HG02610 (cell line): ENCODE data around the gene AGPAT4.
"Not testable (repeated sequence)": the region's sequence is repeated elsewhere in the genome, so short reads cannot be mapped to it uniquely, and the experiment has no call there.

Experiments used
- ATAC-seq: cut with Tn5 transposase; IDR thresholded peaks from one replicate; pipeline ENCODE4 v1.9.1; 2021; ENCODE audit warnings: mild to moderate bottlenecking, moderate library complexity; ENCODE audit not compliant: unreplicated experiment

The AGPAT4 gene

DNA sequence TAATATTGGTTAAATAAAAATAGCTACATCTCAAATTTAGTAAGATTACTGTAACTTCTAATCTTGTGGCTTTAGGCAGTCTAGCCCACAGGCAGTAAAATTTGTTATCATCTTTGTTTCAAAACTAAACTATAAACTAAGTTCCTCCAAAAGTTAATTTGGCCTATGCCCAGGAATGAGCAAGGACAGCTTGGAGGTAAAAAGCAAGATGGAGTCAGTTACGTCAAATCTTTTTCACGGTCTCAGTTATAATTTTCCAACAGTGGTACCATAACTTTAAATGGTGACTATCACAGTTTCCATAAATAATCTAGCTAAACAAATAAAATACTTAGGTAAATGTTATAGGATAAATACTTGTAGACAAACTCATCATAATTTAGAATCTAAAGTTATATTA is 63.0 kb downstream of the AGPAT4 start:
- no peak for ATAC-seq

- ATAC-seq, result no peak
Observed at GRCh38 chr6:161207200-161207599, 66.7 kb downstream of the AGPAT4 start.

DNA sequence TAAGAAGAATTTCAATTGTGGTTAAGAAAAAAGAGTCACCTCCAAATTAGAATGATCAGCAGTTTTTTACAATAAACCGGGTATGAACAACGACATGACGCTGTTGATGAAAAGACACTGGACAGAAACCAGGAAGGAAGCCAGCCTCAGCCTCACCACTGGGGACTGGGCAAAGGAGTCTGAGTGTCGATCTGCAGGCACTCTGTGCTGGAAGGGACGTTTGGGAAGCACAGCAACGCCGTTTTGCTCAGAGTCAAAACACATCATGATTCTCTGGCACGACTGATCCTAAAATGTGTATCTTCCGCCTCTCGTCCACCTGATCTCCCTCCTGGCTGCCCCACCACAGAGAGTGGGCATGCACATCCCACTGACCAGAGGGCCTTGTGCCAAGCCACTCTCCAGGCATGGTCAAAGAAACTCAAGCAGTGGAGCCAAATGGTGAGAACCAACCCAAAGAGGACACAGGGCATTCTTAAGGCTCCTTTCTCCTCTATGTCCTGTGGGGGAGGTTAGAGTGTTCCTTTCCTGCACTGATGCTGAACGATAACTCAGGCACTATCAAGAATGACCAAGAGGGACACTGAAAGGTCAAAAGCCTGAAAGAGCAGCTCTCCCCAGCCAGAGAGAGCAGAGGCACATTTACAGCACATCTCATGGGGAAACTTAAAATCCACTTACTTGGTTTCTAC is 68.8 kb downstream of the AGPAT4 start:
- no peak for ATAC-seq

DNA sequence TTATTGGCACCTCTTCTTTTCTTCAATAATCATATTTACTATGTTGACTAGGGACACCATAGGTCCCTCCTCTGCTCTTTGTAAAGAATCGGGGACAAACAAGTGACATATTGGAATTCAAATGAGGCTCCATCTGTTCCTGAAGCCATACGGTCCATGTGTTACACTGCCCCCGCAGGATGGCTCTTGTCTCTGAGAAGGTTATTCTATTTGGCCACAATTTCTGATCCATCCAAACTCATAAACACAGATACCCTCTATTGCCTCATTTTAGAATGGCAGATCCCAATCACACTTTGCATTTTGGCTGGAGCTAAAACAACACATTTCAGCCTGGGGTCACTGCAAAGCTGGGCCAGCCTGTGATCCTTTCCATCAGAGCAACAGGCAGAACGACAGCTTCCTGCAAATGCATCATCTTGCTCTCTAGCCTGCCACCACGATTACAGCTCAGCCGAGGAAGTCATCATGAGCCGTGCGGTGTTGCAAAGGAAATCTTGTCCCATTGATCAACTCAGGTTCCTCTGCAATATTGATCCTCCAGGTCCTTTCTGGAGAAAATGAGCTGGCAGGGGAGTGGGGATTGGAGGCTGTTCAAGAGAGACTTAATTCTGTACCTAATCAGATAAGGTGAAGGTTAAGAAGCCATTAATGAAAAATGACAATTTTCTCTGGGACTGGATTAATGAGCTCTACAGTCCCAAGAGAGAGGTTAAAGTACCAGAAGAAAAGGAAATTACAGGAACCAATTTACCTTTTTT is 73.1 kb downstream of the AGPAT4 start:
- no peak for ATAC-seq

GRCh38 chr6:161199850-161200249 is 74.0 kb downstream of the AGPAT4 start:
- no peak for ATAC-seq

DNA sequence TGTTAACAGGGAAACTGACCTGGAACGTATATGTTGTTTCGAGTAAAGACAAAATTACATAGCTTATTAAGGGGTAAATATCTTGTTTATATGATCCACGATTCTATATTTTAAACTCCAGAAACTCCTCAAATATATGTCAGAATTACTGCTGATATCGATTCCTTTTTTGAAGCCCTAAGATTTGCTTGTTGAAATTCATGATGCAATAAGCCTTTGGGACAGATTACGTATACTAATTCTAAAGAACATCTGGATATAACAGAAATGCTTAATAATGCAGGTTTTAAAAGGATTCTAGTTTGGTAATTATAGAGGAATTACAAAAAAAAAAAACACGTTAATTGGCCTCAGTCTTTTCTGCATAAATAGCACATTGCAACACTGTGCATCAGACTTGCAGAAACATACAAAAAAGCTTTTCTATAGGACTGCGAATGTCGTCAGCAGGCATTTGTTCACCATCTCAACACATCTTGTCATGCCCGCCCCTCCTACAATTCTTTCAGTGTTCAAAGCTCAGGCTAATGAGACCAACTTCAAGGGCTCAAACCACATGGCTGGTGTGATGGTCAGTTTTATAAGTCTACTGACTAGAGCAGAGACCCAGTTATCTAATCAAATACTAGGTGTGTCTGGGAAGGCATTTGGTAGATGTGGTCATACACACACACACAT is 74.9 kb downstream of the AGPAT4 start:
- no peak for ATAC-seq

DNA sequence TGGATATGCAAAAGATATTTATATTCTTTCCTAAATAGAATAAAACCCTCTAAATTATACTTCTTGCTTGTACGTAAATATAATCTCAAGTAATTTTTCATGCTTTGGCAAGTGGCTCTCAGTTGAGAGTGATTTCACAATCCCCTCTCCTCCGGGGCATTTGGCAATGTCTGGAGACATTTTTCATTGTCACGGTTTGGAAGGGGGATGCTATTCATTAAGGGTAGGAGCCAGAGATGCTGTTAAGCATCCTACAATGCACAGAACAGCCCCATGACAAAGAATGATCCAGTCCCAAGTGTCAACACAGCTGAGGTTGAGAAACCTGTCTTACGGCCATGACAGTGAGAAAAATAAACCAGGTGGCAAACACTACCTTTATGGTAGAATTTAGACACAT is 75.7 kb downstream of the AGPAT4 start:
- no peak for ATAC-seq

GRCh38 chr6:161195386-161195785 is 78.5 kb downstream of the AGPAT4 start:
- no peak for ATAC-seq

- ATAC-seq, result no peak
Observed at GRCh38 chr6:161194374-161194773, 79.5 kb downstream of the AGPAT4 start.

- ATAC-seq, result no peak
Observed at GRCh38 chr6:161192636-161193411, 81.0 kb downstream of the AGPAT4 start.

GRCh38 chr6:161191671-161192070 is 82.2 kb downstream of the AGPAT4 start:
- ATAC-seq, result no peak

DNA sequence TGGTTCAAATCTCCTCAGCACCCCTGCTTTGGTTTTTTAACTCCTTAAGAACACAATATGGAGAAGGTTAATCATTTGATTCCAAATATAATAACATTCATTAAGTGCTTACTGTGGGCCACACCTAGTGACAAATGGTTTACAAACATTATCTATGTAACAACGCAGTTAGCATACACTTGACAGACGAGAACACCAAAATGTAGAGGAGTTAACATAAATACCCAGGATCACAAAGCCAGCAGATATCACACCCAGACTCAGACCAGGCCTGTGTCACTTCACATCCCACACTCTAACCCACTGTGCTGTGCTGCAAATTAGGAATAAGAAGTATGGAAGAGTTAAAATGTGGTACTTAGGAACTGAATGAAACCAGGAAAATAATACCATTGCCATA is 82.9 kb downstream of the AGPAT4 start:
- ATAC-seq, result no peak

DNA sequence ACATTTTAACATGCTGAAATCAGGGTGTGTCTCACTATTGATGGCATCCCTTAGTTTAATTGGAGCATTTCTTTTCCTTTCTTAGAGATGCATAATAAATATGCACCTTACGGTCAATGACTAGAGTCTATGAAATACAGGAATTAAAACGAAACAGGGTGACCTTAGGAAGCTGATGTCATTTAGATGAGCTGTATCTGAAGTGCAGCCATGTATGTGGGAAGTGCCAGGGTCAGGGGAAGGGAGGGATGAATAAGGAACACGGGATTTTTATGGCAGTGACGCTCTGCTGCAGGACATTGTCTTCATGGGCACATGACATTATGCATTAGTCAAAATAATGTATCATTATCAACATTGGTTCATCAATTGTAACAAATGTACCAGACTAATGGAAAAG is 84.0 kb downstream of the AGPAT4 start:
- no peak for ATAC-seq

- no peak for ATAC-seq
Observed at GRCh38 chr6:161188547-161189465, 85.1 kb downstream of the AGPAT4 start.

GRCh38 chr6:161186173-161186769 is 87.6 kb downstream of the AGPAT4 start:
- no peak for ATAC-seq

DNA sequence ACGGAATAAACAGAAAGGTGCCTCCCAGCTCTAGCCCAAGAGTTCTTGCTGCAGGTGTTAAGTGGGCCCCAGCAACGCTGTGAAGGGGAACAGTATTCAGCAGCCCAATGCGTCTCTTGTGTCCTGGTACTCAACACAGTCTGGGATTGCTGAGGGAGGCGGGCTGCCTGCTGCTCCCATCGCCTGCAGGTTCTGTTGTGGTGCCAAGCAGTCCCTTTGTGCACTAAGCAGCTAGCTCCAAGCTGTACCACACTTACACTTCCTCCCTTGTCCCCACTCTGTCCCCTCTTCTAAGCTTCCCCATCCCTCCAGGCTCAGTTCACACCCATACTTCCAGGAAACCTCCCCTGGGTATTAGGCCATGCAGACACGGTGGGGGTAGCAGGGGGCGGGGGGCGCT is 92.7 kb downstream of the AGPAT4 start:
- no peak for ATAC-seq

GRCh38 chr6:161178155-161178554 is 95.7 kb downstream of the AGPAT4 start:
- not testable (repeated sequence) for ATAC-seq

- ATAC-seq, result not testable (repeated sequence)
Observed at GRCh38 chr6:161176428-161176827, 97.4 kb downstream of the AGPAT4 start.

DNA sequence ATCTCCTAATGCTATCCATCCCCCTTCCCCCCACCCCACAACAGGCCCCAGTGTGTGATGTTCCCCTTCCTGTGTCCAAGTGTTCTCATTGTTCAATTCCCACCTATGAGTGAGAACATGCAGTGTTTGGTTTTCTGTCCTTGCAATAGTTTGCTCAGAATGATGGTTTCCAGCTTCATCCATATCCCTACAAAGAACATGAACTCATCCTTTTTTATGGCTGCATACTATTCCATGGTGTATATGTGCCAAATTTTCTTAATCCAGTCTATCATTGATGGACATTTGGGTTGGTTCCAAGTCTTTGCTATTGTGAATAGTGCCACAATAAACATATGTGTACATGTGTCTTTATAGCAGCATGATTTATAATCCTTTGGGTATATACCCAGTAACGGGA is 101.1 kb downstream of the AGPAT4 start:
- ATAC-seq, result not testable (repeated sequence)

GRCh38 chr6:161171207-161171606 is 102.7 kb downstream of the AGPAT4 start:
- ATAC-seq, result no peak
